ENCODE results near the gene LPAR5.

- TF ChIP-seq, protein P1, sequence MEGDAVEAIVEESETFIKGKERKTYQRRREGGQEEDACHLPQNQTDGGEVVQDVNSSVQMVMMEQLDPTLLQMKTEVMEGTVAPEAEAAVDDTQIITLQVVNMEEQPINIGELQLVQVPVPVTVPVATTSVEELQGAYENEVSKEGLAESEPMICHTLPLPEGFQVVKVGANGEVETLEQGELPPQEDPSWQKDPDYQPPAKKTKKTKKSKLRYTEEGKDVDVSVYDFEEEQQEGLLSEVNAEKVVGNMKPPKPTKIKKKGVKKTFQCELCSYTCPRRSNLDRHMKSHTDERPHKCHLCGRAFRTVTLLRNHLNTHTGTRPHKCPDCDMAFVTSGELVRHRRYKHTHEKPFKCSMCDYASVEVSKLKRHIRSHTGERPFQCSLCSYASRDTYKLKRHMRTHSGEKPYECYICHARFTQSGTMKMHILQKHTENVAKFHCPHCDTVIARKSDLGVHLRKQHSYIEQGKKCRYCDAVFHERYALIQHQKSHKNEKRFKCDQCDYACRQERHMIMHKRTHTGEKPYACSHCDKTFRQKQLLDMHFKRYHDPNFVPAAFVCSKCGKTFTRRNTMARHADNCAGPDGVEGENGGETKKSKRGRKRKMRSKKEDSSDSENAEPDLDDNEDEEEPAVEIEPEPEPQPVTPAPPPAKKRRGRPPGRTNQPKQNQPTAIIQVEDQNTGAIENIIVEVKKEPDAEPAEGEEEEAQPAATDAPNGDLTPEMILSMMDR (conservative IDR thresholded peaks at IDR 0.05 in 1 of 2, IDR thresholded peaks at IDR 0.05 in 1 of 2; ENCODE audit: low read depth in 1 of 2, low read length in 2 of 2), result no peak
- TF ChIP-seq EZH2 (IDR thresholded peaks at IDR 0.05; ENCODE audit: low read length, missing control alignments), result no peak
Measured at GRCh38 chr12:6630736-6631135, 5.0 kb downstream of the LPAR5 start.
